Neural cell (in vitro differentiated cells): ENCODE measurements around the gene PAN2. TPM values are rescaled to one million over a fixed set of nuclear protein-coding genes. Genes with fewer than 3 reads are reported as not detected.
"Not testable (repeated sequence)": the region's sequence is repeated elsewhere in the genome, so short reads cannot be mapped to it uniquely, and the experiment has no call there.

Source experiments
- H2AFZ ChIP-seq: fragments of 200-600, 300-800 bp; sonication (generic), shearing (Covaris generic); 2 replicates; pipeline ENCODE4 v1.6.0; 2014; ENCODE audit warnings: low read depth, mild to moderate bottlenecking, antibody characterized with exemption, low read length, moderate library complexity
- H3F3A ChIP-seq: fragments of 200-600 bp; shearing (Covaris generic); 2 replicates; pipeline ENCODE4 v1.6.1; 2016; ENCODE audit warnings: mild to moderate bottlenecking, moderate library complexity, mixed read lengths, antibody characterized with exemption, low read length; ENCODE audit not compliant: insufficient read depth, poor library complexity, severe bottlenecking
- H3K27ac ChIP-seq: fragments of 200-600, 300-800 bp; sonication (generic), shearing (Covaris generic); 2 replicates; pipeline ENCODE4 v1.5.1; 2014; ENCODE audit warnings: mild to moderate bottlenecking, low read length, moderate library complexity
- H3K27me3 ChIP-seq: fragments of 300-800, 200-600 bp; sonication (generic), shearing (Covaris generic); 2 replicates; pipeline ENCODE4 v1.6.0; 2014; ENCODE audit warnings: mild to moderate bottlenecking, low read depth, low read length, moderate library complexity; ENCODE audit not compliant: insufficient read depth
- H3K36me3 ChIP-seq: fragments of 300-800, 200-600 bp; sonication (generic), shearing (Covaris generic); 2 replicates; pipeline ENCODE4 v1.5.1; 2014; ENCODE audit warnings: mild to moderate bottlenecking, antibody characterized with exemption, low read length, moderate library complexity; ENCODE audit not compliant: insufficient read depth
- H3K4me2 ChIP-seq: fragments of 300-800, 200-600 bp; sonication (generic), shearing (Covaris generic); 2 replicates; pipeline ENCODE4 v1.6.0; 2014; ENCODE audit warnings: mild to moderate bottlenecking, low read length
- H3K4me3 ChIP-seq: fragments of 300-800, 200-600 bp; sonication (generic), shearing (Covaris generic); 2 replicates; pipeline ENCODE4 v1.5.1; 2014; ENCODE audit warnings: mild to moderate bottlenecking, low read length, moderate library complexity
- H3K79me2 ChIP-seq: fragments of 200-600 bp; shearing (Covaris generic); replicated peaks from 2 replicates; pipeline ENCODE4 v1.6.0; 2014; ENCODE audit warnings: mild to moderate bottlenecking, low read length, moderate library complexity; ENCODE audit not compliant: insufficient read depth
- H3K9ac ChIP-seq: fragments of 300-800, 200-600 bp; sonication (generic), shearing (Covaris generic); 2 replicates; pipeline ENCODE4 v1.6.1; 2016; ENCODE audit warnings: mild to moderate bottlenecking, low read length, mixed read lengths
- H3K9me2 ChIP-seq: fragments of 200-600 bp; shearing (Covaris generic); 2 replicates; pipeline ENCODE4 v1.6.1; 2016; ENCODE audit warnings: mild to moderate bottlenecking, low read length, mixed read lengths; ENCODE audit not compliant: insufficient read depth
- H3K9me3 ChIP-seq: fragments of 200-600, 300-800 bp; sonication (generic), shearing (Covaris generic); 2 replicates; pipeline ENCODE4 v1.6.1; 2016; ENCODE audit warnings: mild to moderate bottlenecking, mixed run types, low read length, moderate library complexity, mixed read lengths
- H4K20me1 ChIP-seq: fragments of 200-600 bp; shearing (Covaris generic); 2 replicates; pipeline ENCODE4 v1.6.1; 2016; ENCODE audit warnings: mild to moderate bottlenecking, mixed run types; ENCODE audit not compliant: insufficient read depth
- EP300 ChIP-seq: fragments of 450-650 bp; conservative IDR thresholded peaks from 2 replicates; pipeline ENCODE4 v1.6.1; 2014; ENCODE audit warnings: antibody characterized with exemption, mild to moderate bottlenecking, moderate library complexity; ENCODE audit not compliant: poor library complexity, severe bottlenecking
- EZH2 ChIP-seq: fragments of 200-600, 300-800 bp; shearing (Covaris generic), sonication (generic); IDR thresholded peaks from 2 replicates; pipeline ENCODE4 v1.6.1; 2014; ENCODE audit warnings: antibody characterized with exemption, low read length, borderline replicate concordance, mild to moderate bottlenecking; ENCODE audit not compliant: insufficient read depth, poor library complexity, severe bottlenecking
- MXI1 ChIP-seq: fragments of 450-650 bp; conservative IDR thresholded peaks from 2 replicates; pipeline ENCODE4 v1.6.1; 2014; ENCODE audit warnings: antibody characterized with exemption, mild to moderate bottlenecking; ENCODE audit not compliant: poor library complexity, severe bottlenecking
- POLR2AphosphoS5 ChIP-seq: IDR thresholded peaks from 2 replicates; pipeline ENCODE4 v1.6.1; 2012
- RAD21 ChIP-seq: fragments of 450-650 bp; conservative IDR thresholded peaks from 2 replicates; pipeline ENCODE4 v1.6.1; 2014; ENCODE audit warnings: antibody characterized with exemption, mild to moderate bottlenecking, moderate library complexity
- SMC3 ChIP-seq: fragments of 450-650 bp; conservative IDR thresholded peaks from 2 replicates; pipeline ENCODE4 v1.6.1; 2014; ENCODE audit warnings: antibody characterized with exemption, mild to moderate bottlenecking, moderate library complexity; ENCODE audit not compliant: poor library complexity
- TAF1 ChIP-seq: IDR thresholded peaks from 2 replicates; pipeline ENCODE4 v1.6.1; 2012; ENCODE audit warnings: low read depth
- polyA plus RNA-seq: library from polyadenylated mRNA; depleted of rRNA; stranded (reverse); fragments of >200 nt; gene quantifications from 2 replicates; pipeline ENCODE4 v1.2.3, GENCODE V29; 2014
- TF ChIP-seq, protein P1 (sequence below): IDR thresholded peaks from 2 replicates; pipeline ENCODE4 v1.6.1; 2012; ENCODE audit warnings: borderline replicate concordance
- TF ChIP-seq, protein P2 (sequence below): fragments of 450-650 bp; IDR thresholded peaks from 2 replicates; pipeline ENCODE4 v1.5.1; 2014; ENCODE audit warnings: antibody characterized with exemption, mild to moderate bottlenecking, moderate library complexity; ENCODE audit not compliant: poor library complexity, severe bottlenecking

PAN2 gene
- polyA plus RNA-seq, 1 donor from 2014 or later: 63.0 TPM

GRCh38 chr12:56330936-56331490 lies 2.8 kb downstream of the PAN2 start (continued):
- TF ChIP-seq EZH2 (no peak), EP300 (no peak)

GRCh38 chr12:56326533-56326932 lies 7.3 kb downstream of the PAN2 start:
- H3K9ac ChIP-seq: no peak overlapping the region
- no peaks in the 10 kb centered on the region for H3K27me3 ChIP-seq
- no peaks in the 10 kb centered on the region for H3F3A ChIP-seq
- no peaks in the 10 kb centered on the region for H3K79me2 ChIP-seq
- H3K27ac ChIP-seq: no peak overlapping the region
- no peak for TF ChIP-seq EZH2
- H3K4me3 ChIP-seq: no peak overlapping the region
- H3K9me2 ChIP-seq: no peaks in the 10 kb centered on the region
- H3K9me3 ChIP-seq: no peaks in the 10 kb centered on the region
- no peaks in the 10 kb centered on the region for H4K20me1 ChIP-seq
- no peaks in the 10 kb centered on the region for H3K36me3 ChIP-seq
- H3K4me2 ChIP-seq: no peak overlapping the region
- no peak overlapping the region for H2AFZ ChIP-seq

GRCh38 chr12:56326126-56326525 lies 7.7 kb downstream of the PAN2 start:
- H3K9me2 ChIP-seq: no peaks in the 10 kb centered on the region
- H3K36me3 ChIP-seq: no peaks in the 10 kb centered on the region
- H3K27me3 ChIP-seq: no peaks in the 10 kb centered on the region
- H3K4me3 ChIP-seq: no peak overlapping the region
- H3K4me2 ChIP-seq: no peak overlapping the region
- TF ChIP-seq EP300 (no peak), POLR2AphosphoS5 (no peak), EZH2 (no peak)
- H3K9ac ChIP-seq: no peak overlapping the region
- H4K20me1 ChIP-seq: no peaks in the 10 kb centered on the region
- H3K27ac ChIP-seq: no peak overlapping the region
- H3K9me3 ChIP-seq: no peaks in the 10 kb centered on the region
- no peak overlapping the region for H2AFZ ChIP-seq
- H3K79me2 ChIP-seq: no peaks in the 10 kb centered on the region
- H3F3A ChIP-seq: no peaks in the 10 kb centered on the region

DNA sequence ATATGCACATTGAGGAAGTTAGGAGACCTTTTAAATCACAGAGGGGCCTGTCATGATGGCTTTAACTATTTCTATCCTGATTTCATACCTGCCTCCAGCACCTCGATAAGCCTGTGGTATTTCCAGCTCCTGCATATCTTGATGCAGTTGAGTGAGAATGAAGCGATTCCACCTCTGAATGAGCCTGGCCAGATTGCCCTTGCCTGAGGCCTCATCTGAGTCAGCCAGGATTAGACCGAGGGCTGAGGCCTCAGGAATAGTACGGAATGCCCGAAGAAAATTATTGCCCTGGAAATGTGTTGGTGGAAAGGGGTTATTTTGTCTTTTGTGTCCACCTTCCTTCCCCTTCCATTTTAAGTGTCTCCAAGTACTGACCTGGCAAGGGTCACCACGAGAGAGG lies 9.6 kb downstream of the PAN2 start:
- Histone ChIP-seq H3K4me3 (no peak overlapping the region), H3K27ac (no peak overlapping the region), H3K36me3 (no peaks in the 10 kb centered on the region), H4K20me1 (no peaks in the 10 kb centered on the region), H3K79me2 (no peaks in the 10 kb centered on the region), H3F3A (no peaks in the 10 kb centered on the region), H3K4me2 (no peak overlapping the region), H3K9me2 (no peaks in the 10 kb centered on the region), H3K9ac (no peak overlapping the region), H3K27me3 (no peaks in the 10 kb centered on the region), H2AFZ (no peak overlapping the region), H3K9me3 (no peaks in the 10 kb centered on the region)
- TF ChIP-seq RAD21 (no peak), EZH2 (no peak), MXI1 (no peak), EP300 (no peak), TAF1 (no peak), SMC3 (no peak), POLR2AphosphoS5 (no peak)
- TF ChIP-seq, protein P1, sequence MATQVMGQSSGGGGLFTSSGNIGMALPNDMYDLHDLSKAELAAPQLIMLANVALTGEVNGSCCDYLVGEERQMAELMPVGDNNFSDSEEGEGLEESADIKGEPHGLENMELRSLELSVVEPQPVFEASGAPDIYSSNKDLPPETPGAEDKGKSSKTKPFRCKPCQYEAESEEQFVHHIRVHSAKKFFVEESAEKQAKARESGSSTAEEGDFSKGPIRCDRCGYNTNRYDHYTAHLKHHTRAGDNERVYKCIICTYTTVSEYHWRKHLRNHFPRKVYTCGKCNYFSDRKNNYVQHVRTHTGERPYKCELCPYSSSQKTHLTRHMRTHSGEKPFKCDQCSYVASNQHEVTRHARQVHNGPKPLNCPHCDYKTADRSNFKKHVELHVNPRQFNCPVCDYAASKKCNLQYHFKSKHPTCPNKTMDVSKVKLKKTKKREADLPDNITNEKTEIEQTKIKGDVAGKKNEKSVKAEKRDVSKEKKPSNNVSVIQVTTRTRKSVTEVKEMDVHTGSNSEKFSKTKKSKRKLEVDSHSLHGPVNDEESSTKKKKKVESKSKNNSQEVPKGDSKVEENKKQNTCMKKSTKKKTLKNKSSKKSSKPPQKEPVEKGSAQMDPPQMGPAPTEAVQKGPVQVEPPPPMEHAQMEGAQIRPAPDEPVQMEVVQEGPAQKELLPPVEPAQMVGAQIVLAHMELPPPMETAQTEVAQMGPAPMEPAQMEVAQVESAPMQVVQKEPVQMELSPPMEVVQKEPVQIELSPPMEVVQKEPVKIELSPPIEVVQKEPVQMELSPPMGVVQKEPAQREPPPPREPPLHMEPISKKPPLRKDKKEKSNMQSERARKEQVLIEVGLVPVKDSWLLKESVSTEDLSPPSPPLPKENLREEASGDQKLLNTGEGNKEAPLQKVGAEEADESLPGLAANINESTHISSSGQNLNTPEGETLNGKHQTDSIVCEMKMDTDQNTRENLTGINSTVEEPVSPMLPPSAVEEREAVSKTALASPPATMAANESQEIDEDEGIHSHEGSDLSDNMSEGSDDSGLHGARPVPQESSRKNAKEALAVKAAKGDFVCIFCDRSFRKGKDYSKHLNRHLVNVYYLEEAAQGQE: no peak
- TF ChIP-seq, protein P2, sequence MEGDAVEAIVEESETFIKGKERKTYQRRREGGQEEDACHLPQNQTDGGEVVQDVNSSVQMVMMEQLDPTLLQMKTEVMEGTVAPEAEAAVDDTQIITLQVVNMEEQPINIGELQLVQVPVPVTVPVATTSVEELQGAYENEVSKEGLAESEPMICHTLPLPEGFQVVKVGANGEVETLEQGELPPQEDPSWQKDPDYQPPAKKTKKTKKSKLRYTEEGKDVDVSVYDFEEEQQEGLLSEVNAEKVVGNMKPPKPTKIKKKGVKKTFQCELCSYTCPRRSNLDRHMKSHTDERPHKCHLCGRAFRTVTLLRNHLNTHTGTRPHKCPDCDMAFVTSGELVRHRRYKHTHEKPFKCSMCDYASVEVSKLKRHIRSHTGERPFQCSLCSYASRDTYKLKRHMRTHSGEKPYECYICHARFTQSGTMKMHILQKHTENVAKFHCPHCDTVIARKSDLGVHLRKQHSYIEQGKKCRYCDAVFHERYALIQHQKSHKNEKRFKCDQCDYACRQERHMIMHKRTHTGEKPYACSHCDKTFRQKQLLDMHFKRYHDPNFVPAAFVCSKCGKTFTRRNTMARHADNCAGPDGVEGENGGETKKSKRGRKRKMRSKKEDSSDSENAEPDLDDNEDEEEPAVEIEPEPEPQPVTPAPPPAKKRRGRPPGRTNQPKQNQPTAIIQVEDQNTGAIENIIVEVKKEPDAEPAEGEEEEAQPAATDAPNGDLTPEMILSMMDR: no peak

DNA sequence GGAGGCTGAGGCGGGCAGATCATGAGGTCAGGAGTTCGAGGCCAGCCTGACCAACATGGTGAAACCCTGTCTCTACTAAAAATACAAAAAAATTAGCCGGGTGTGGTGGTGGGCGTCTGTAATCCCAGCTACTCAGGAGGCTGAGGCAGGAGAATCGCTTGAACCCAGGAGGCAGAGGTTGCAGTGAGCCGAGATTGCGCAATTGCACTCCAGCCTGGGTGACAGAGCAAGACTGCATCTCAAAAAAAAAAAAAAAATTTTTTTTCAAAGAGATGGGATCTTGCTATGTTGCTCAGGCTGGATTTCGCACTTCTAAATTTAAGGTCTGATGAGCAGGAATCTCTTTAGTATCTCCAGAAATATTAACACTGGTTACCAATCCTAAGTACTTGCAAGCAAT lies 12.2 kb downstream of the PAN2 start:
- not testable (repeated sequence) for H4K20me1 ChIP-seq, H3K27ac ChIP-seq, H3F3A ChIP-seq, H3K79me2 ChIP-seq, H3K9me2 ChIP-seq, H3K27me3 ChIP-seq, H3K36me3 ChIP-seq, H2AFZ ChIP-seq, H3K4me2 ChIP-seq, H3K9me3 ChIP-seq, H3K4me3 ChIP-seq, H3K9ac ChIP-seq
